IPS-20b (cell line): Measurements from ENCODE around the gene ACADSB.

Source experiments
- H3K27ac ChIP-seq: one replicate; pipeline ENCODE4 v1.5.1; 2013; ENCODE audit warnings: low read length
- H3K27me3 ChIP-seq: 2 replicates; pipeline ENCODE4 v1.6.1; 2013; ENCODE audit warnings: mild to moderate bottlenecking, low read length, inconsistent platforms; ENCODE audit not compliant: insufficient read depth
- H3K36me3 ChIP-seq: 2 replicates; pipeline ENCODE4 v1.6.1; 2013; ENCODE audit warnings: low read depth, mild to moderate bottlenecking, inconsistent platforms, low read length, moderate library complexity; ENCODE audit not compliant: insufficient read depth
- H3K4me1 ChIP-seq: 2 replicates; pipeline ENCODE4 v1.6.1; 2013; ENCODE audit warnings: mild to moderate bottlenecking, control low read depth, inconsistent platforms, low read length, moderate library complexity; ENCODE audit not compliant: insufficient read depth
- H3K4me3 ChIP-seq: 2 replicates; pipeline ENCODE4 v1.5.1; 2013; ENCODE audit warnings: mild to moderate bottlenecking, low read length, inconsistent platforms
- H3K9ac ChIP-seq: 2 replicates; pipeline ENCODE4 v1.6.1; 2013; ENCODE audit warnings: low read depth, mild to moderate bottlenecking, inconsistent platforms, low read length, moderate library complexity
- H3K9me3 ChIP-seq: 2 replicates; pipeline ENCODE4 v1.6.1; 2013; ENCODE audit warnings: mild to moderate bottlenecking, low read depth, low read length, inconsistent platforms; ENCODE audit not compliant: insufficient read depth

The ACADSB gene

DNA sequence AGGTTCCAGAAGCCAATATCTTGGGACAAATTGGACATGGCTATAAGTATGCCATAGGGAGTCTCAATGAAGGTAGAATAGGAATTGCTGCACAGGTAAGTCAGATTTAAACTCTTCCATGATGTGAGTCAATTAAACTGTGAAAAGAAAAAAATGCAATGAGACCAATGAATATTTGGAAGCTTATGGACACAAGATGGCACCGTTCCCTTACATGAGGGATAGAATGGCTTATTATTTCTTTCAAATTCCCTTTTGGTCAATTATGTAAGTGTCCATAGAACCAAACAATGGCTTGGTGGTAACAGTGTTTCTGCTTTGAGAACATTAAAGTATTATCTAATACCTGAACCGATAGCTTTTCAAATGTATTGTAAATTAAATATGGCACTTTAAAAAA is 35.6 kb downstream of the ACADSB start:
- Histone ChIP-seq H3K36me3 (peaks cover 27% of the 10 kb centered on the region), H3K4me3 (no peak overlapping the region), H3K9me3 (no peaks in the 10 kb centered on the region), H3K27me3 (no peaks in the 10 kb centered on the region), H3K9ac (no peak overlapping the region), H3K4me1 (no peaks in the 10 kb centered on the region), H3K27ac (no peak overlapping the region)

DNA sequence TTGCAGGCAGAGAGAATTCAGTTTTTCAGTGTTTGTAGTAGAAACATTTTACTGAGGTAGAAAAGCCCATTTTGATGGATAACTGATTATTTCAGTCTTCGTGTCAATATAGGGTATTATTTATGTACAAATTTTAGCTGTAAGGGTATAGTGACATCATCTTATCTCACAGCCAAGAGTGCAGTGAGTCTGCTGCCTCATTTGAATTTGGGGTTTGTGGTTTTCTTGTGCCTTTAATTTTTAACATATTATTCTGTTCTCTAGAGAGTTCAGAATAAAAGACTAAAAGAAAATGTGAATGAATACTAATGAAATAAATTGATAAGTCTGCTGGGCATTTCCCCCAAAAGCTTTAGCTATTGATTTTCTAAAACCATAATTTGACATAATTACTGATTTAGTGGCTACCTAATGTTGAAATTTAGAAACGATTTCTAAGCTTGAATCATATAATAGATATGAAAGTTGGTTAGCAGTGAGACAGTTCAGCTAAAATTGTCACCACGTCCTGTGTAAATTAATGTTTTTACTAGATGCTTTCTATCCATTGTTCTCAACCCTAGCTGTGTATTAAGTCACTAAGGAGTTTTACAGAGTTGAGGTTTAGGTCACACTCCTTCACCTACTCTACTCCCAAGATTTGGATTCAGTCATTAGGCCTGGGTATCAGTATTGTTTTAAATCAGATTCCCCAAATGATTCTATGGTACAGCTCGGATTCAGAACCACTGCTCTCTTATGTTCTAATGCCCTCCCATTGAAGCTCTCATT is 37.3 kb downstream of the ACADSB start:
- H3K36me3 ChIP-seq, result peaks cover 33% of the 10 kb centered on the region
- H3K27me3 ChIP-seq, result no peaks in the 10 kb centered on the region
- H3K27ac ChIP-seq, result no peak overlapping the region
- H3K9me3 ChIP-seq, result no peaks in the 10 kb centered on the region
- no peak overlapping the region for H3K9ac ChIP-seq
- no peak overlapping the region for H3K4me3 ChIP-seq
- no peaks in the 10 kb centered on the region for H3K4me1 ChIP-seq

DNA sequence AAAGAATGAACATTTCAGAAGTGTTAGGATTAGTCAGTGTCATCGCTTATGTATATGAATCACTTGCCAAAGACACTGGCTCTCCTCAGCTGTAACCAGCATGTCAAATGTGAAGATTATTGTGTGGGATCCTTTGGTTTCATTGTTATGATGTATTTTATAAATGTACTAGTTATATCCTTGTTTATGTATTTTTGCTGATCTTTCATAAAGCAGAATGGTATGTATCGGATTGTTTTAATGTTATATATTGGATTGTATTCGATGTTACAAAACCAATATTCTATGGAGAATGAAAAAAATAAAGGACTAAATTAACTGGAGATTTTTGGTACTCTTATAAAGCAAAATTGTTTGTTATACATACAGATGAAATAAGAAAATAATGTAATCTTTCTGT is 49.2 kb downstream of the ACADSB start:
- Histone ChIP-seq H3K9ac (no peak overlapping the region), H3K9me3 (no peaks in the 10 kb centered on the region), H3K4me3 (no peak overlapping the region), H3K27me3 (no peaks in the 10 kb centered on the region), H3K4me1 (no peaks in the 10 kb centered on the region), H3K27ac (no peak overlapping the region), H3K36me3 (no peaks in the 10 kb centered on the region; the same call in 1 of the 2 replicates)

DNA sequence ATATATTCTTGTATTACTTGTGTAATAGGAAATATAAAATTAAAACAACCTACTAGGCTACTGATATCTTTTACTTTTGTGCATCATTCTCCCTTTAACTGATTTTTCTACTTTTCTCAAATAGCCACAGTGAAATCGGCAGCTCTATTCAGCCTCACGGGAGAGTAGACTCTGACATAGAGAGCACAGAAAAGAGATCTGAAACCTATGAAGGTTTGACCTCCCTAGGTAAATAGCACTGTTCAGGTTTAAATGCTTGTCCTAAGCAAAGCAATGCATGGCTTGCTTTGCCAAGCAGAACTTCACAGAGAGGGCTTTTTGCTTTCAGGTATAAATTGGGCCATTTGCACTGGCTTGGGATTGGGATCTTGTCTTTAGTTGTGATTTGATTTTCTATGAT is 53.1 kb downstream of the ACADSB start:
- no peaks in the 10 kb centered on the region for H3K4me1 ChIP-seq
- no peaks in the 10 kb centered on the region for H3K9me3 ChIP-seq
- no peaks in the 10 kb centered on the region for H3K36me3 ChIP-seq
- H3K27me3 ChIP-seq, result no peaks in the 10 kb centered on the region
- no peak overlapping the region for H3K4me3 ChIP-seq
- H3K9ac ChIP-seq, result no peak overlapping the region
- H3K27ac ChIP-seq, result no peak overlapping the region

DNA sequence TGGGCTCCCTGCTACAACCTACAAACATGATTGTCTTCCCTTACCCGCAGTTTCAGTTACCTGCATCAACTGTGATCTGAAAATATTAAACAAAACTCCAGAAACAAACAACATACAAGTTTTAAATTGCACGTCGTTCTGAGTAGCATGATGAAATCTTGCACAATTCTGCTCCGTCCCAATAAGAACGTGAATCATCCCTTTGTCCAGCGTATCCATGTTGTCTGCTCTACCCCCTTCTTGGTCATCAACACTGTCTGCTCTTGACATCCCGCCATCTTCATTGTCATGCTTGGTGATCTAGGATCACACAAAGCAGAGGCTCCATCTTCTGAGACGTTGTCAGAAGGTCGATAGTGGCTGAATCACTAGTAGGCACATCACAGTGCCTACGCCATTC is 53.9 kb downstream of the ACADSB start:
- no peaks in the 10 kb centered on the region for H3K27me3 ChIP-seq

DNA sequence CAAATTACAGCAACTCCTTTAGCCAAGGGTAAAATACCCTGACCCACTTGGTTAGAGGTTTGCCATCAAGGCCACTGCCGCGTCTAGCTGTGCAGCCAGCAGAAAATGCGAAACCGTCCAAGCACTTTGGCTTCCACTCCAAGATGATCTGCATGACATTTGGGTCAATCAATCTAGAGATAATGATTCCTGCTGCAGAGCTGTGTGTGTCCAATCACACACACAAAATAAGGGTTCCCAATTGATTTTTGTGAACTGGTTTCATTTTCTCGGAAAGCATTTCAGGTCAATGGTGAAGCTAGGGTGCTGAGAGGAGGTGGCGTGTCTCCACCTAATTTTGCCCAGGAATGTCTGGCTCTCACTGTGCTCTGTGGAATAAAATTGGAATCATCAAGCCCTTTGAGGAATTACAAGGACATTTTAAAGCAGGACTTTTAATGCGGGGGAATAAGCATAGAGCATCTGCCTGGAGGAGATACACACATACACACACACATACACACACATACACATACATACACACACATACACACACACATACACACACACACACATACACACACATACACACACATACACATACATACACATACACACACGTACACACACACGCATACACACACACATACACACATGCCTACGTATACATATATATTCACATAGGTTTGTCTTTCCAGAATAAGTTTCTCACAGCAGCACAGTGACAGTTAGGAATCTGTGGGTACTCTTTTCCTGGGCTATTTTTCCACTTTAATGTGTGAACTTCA is 59.5 kb downstream of the ACADSB start:
- H3K27ac ChIP-seq, result no peak overlapping the region

More for the DNA sequence above, 53.9 kb downstream of the ACADSB start:
- Histone ChIP-seq H3K4me3 (no peak overlapping the region), H3K9ac (no peak overlapping the region), H3K4me1 (no peaks in the 10 kb centered on the region), H3K36me3 (no peaks in the 10 kb centered on the region), H3K9me3 (no peaks in the 10 kb centered on the region), H3K27ac (no peak overlapping the region)

DNA sequence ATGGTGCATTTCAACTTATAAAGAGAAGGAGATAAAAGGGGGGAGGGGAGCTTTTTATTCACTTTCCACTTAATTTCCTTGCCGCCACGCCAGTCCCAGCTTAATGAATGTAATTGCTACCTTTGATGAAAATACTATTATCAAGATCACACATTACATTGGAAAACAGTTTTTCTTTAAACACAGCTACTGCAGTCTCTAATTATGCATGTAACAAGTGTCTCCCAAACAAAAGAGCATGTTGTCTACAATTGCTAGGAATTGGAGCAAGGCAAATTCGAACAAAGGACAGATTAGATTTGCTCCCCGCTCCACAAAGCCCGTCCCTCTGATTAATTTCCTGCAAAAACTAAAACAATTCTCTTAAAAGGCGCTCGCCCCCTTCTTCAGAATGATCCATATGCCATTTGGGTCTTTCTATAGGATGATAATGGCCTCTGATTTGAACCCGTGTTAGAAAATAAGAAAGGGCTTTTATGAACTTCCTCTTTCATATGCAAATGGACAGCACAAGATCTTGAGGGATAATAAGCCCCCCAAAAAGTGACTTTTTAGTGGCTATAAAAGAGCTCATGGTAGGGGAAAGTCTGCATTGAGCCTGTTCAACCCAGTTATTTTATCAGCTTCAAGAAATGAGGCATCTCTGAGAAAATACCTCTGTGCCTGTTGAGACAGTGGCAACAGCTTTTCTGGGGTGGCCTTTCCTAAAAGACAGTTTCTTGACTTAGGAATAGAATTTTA is 60.6 kb downstream of the ACADSB start:
- H3K27me3 ChIP-seq, result no peaks in the 10 kb centered on the region
- no peak overlapping the region for H3K27ac ChIP-seq
- H3K36me3 ChIP-seq, result no peaks in the 10 kb centered on the region
- no peak overlapping the region for H3K9ac ChIP-seq
- no peaks in the 10 kb centered on the region for H3K9me3 ChIP-seq
- H3K4me1 ChIP-seq, result peaks cover 5% of the 10 kb centered on the region; the same call in 1 of the 2 replicates
- no peak overlapping the region for H3K4me3 ChIP-seq

More for the DNA sequence above, 59.5 kb downstream of the ACADSB start:
- no peak overlapping the region for H3K9ac ChIP-seq
- H3K4me1 ChIP-seq, result peaks cover 5% of the 10 kb centered on the region; the same call in 1 of the 2 replicates
- H3K36me3 ChIP-seq, result no peaks in the 10 kb centered on the region
- no peaks in the 10 kb centered on the region for H3K27me3 ChIP-seq
- no peaks in the 10 kb centered on the region for H3K9me3 ChIP-seq
- no peak overlapping the region for H3K4me3 ChIP-seq

DNA sequence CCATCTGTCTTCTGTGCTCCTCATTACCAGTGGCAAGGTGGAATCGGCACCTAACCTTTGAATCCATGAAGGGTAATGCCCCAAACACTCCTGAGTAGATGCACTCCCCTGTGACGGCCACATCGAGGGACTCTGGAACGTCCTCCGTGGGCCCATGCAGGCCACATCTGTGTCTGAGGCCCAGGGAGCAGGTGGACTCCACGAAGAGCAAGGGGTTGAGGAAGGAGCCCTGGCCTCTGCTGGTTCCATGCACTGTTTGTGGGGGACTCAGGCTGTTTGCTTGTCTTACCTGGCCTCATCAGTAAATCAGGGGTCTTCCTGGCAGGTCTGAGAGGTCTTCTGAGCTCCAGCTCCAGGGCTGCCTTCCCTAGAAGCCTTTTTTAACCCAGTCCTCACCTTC is 64.4 kb downstream of the ACADSB start:
- Histone ChIP-seq H3K4me1 (peaks cover 5% of the 10 kb centered on the region; the same call in 1 of the 2 replicates), H3K27ac (no peak overlapping the region), H3K27me3 (no peaks in the 10 kb centered on the region), H3K36me3 (no peaks in the 10 kb centered on the region), H3K4me3 (no peak overlapping the region), H3K9ac (no peak overlapping the region), H3K9me3 (no peaks in the 10 kb centered on the region)

DNA sequence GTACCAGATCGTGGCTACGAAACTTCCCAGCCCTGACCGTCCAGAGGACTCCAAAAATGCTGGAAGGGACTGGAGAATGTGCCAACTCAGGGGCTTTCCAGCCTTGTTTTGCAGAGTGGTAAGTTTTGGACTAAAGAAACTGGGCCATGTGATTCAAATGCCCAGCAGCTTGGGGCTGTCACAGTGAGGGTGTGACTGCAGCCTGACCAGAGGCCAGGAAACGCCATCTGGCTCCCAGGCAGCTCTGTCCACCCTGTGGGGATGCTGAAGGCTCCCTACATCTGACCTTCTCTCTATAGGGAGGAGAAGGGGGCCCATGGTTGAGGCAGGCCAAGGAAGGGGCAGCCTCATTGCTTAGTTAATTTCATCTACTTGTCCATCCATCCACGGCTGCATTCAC is 65.4 kb downstream of the ACADSB start:
- Histone ChIP-seq H3K4me1 (peaks cover 2% of the 10 kb centered on the region; the same call in 1 of the 2 replicates), H3K4me3 (no peak overlapping the region), H3K27me3 (no peaks in the 10 kb centered on the region), H3K36me3 (no peaks in the 10 kb centered on the region), H3K27ac (no peak overlapping the region), H3K9ac (no peak overlapping the region), H3K9me3 (no peaks in the 10 kb centered on the region)

DNA sequence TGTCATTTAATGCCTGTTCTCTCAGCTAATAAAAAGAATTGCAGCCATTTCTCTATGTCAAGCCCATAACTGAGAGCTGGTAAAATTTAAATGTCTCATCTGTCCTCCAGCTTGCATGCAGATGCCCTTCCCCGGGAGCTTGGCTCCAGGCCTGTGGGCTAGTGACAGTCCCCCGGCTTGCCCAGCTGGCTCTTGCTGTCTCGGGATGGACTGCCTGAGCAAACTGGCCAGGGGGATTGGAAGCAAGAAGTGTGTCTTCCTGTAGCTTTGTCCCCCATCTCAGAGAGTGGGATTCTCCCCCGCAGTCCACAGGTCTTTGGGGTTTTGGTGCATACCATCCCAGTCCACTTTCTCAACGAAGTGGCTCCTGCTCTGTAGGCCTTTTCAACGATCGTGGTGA is 73.1 kb downstream of the ACADSB start:
- H3K4me3 ChIP-seq, result no peak overlapping the region
- no peak overlapping the region for H3K27ac ChIP-seq
- H3K9me3 ChIP-seq, result no peaks in the 10 kb centered on the region
- no peaks in the 10 kb centered on the region for H3K4me1 ChIP-seq
- H3K9ac ChIP-seq, result no peak overlapping the region
- H3K36me3 ChIP-seq, result no peaks in the 10 kb centered on the region
- no peaks in the 10 kb centered on the region for H3K27me3 ChIP-seq

DNA sequence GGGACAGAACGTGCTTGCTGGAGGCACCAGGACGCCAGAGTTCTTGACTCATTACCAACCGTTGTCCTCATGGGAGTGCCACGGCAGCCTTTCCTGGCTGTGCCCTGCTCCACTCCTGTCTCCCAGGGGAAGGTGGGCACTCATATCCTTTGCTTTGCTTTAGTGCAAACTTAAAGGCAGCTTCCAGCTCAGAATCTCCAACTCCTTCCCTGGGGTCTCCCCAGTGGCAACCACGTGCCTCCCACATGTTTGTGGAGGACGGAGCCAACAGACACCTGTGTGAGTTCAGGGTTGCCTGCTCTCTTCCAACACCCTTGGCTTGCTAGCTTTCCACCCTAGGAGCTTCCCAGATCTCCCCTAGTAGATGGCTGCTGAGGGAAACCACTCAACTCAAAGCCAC is 75.0 kb downstream of the ACADSB start:
- no peaks in the 10 kb centered on the region for H3K4me1 ChIP-seq
- no peaks in the 10 kb centered on the region for H3K27me3 ChIP-seq
- H3K9me3 ChIP-seq, result no peaks in the 10 kb centered on the region
- no peak overlapping the region for H3K4me3 ChIP-seq
- no peaks in the 10 kb centered on the region for H3K36me3 ChIP-seq
- H3K9ac ChIP-seq, result no peak overlapping the region
- H3K27ac ChIP-seq, result no peak overlapping the region
